Activated naive CD4-positive, alpha-beta T cell treated with anti-CD3 and anti-CD28 coated beads for 36 hours (primary cell): ENCODE measurements around the gene PEX26. TPM values are rescaled to one million over a fixed set of nuclear protein-coding genes. Genes with fewer than 3 reads are reported as not detected.

Source experiments
- CTCF ChIA-PET: fragments of 350-600 bp; sonication (Branson Sonifier 250); formaldehyde crosslinking; loops from one replicate; lab custom pipeline; 2021; ENCODE audit warnings: antibody characterized with exemption; lab: Charles Lee
- DNase-seq: peaks from one replicate; pipeline ENCODE4 v3.0.0-alpha.2; 2020
- H3K27ac Mint-ChIP-seq: one replicate; pipeline ENCODE4 v1.8.0; 2021; ENCODE audit warnings: mild to moderate bottlenecking, mixed read lengths
- H3K27me3 Mint-ChIP-seq: one replicate; pipeline ENCODE4 v1.8.0; 2021; ENCODE audit warnings: low read depth, mixed read lengths
- H3K36me3 Mint-ChIP-seq: one replicate; pipeline ENCODE4 v1.8.0; 2021; ENCODE audit warnings: low read depth, mixed read lengths
- H3K4me1 Mint-ChIP-seq: one replicate; pipeline ENCODE4 v1.8.0; 2021; ENCODE audit warnings: low read depth, mixed read lengths
- H3K4me3 Mint-ChIP-seq: one replicate; pipeline ENCODE4 v1.8.0; 2021; ENCODE audit warnings: mild to moderate bottlenecking, moderate library complexity, mixed read lengths
- H3K9me3 Mint-ChIP-seq: one replicate; pipeline ENCODE4 v1.8.0; 2021; ENCODE audit warnings: mixed read lengths
- intact Hi-C: fragments of 100-400 bp; cut with micrococcal nuclease; formaldehyde crosslinking; loops from one replicate; pipeline ENCODE4 v1.15.1; 2023
- total RNA-seq, 2 experiments: library from RNA; stranded (reverse); gene quantifications; one replicate each; pipeline ENCODE4 v1.2.3, GENCODE V29; 2021

PEX26 gene
- total RNA-seq, 2 experiments from 2014 or later: 47.6 to 48.2 TPM

DNA sequence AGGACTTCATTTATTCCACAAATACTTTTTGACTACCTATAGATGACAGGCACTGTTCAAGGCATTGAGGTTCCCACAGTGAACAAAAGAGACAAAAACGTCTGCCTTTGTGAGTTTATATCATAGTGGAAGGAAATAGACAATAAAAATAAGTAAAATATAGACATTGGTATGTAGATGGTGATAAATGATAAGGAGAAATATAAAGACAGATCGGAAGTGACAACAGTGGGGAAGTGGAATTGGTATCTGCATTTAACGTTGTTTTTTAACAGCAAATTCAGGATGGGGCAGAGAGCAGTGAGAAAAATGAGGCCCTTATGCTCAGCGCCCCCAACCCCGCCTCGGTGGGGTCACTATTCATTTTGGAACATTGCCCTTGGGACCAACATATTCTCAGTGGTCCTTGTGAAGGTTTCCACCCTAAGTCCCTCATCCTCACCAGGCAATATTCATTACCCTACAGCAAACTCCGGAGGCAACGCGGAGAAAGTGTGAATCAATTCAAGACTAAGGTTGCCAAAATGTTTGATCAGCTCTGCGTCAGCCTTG is 627 bp upstream of the PEX26 start:
- H3K4me3 Mint-ChIP-seq: peak overlapping the region; percentile 99
- no peak for DNase-seq
- peak overlapping the region; percentile 99 for H3K27ac Mint-ChIP-seq
- no peaks in the 10 kb centered on the region for H3K27me3 Mint-ChIP-seq
- H3K36me3 Mint-ChIP-seq: peaks cover 31% of the 10 kb centered on the region
- CTCF ChIA-PET: interaction anchor here (0.6 to 4.7 kb wide), 14 partner anchors 11 to 344 kb away, joined by 3 to 96 read pairs (median 6); partner anchors contain the start of gene USP18
- no peaks in the 10 kb centered on the region for H3K9me3 Mint-ChIP-seq
- H3K4me1 Mint-ChIP-seq: peaks cover 42% of the 10 kb centered on the region
- intact Hi-C loops: loop anchor here (1.0 to 5.0 kb wide), 9 partner anchors 27 to 990 kb away; partner anchors contain the start of genes ATP6V1E1, MICAL3 and USP18

DNA sequence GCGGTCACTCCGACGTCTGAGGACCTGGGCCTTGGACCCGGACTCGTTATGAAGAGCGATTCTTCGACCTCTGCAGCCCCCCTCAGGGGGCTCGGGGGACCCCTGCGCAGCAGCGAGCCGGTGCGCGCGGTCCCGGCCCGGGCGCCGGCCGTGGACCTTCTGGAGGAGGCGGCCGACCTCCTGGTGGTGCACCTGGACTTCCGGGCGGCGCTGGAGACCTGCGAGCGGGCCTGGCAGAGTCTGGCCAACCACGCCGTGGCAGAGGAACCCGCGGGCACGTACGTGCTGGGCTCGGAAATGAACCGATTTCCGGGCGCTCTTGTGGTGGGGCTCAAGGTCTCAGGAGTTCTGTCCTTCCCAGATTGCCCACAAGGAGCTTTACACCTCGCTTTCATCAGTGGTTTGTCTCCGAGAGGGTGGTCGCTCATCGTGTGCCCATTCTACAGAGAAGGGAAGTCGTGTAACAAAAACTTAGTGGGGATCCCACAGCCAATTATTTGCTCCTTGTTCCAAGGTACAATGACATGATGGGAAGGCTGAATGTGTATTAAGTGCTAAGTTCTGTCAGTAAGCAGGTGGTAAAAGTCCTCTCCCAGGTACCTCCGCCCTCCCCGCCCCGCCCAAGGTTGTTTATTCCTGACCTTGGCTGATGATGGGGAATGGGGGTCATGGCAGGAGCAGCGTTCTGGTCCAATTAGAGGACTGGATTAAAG is 695 bp downstream of the PEX26 start:
- H3K36me3 Mint-ChIP-seq: peaks cover 41% of the 10 kb centered on the region
- H3K27me3 Mint-ChIP-seq: no peaks in the 10 kb centered on the region
- intact Hi-C loops: loop anchor here (5.0 kb wide), 2 partner anchors 56 to 991 kb away; partner anchors contain the start of gene MICAL3
- peak overlapping the region; percentile 99 for H3K27ac Mint-ChIP-seq
- CTCF ChIA-PET: interaction anchor here (0.6 to 4.7 kb wide), 6 partner anchors 13 to 372 kb away, joined by 3 to 96 read pairs (median 4); partner anchors contain the start of gene USP18
- peaks cover 47% of the 10 kb centered on the region for H3K4me1 Mint-ChIP-seq
- DNase-seq: peak; percentile 57
- no peaks in the 10 kb centered on the region for H3K9me3 Mint-ChIP-seq
- peak overlapping the region; percentile 99 for H3K4me3 Mint-ChIP-seq

DNA sequence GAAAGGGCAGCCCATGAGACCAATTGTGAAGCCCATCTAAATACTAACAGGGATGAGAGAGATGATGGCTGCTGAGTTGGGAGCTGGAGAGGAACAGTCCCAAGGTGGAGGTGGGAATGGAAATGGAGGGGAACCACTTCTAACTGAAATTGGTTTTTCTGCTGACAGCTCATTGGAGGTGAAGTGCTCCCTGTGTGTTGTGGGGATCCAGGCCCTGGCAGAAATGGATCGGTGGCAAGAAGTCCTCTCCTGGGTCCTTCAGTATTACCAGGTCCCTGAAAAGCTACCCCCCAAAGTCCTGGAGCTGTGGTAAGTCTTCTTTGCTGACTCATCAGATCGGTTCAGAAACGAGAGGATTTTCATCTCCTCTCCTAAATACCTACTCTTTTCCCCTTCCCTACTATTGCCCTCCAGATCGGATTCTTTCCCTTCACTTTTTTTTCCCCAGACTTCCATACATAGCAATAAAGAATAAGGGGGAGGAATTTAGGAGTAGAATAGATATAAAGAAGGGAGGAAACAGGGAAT is 2.0 kb downstream of the PEX26 start:
- Mint-ChIP-seq H3K27ac (peak overlapping the region; percentile 19), H3K36me3 (peaks cover 48% of the 10 kb centered on the region), H3K4me3 (peak overlapping the region; percentile 99), H3K4me1 (peaks cover 47% of the 10 kb centered on the region), H3K27me3 (no peaks in the 10 kb centered on the region), H3K9me3 (no peaks in the 10 kb centered on the region)
- CTCF ChIA-PET: interaction anchor here (0.5 to 2.6 kb wide), 5 partner anchors 11 to 73 kb away, joined by 3 to 5 read pairs (median 3); partner anchors contain the start of gene USP18
- DNase-seq: no peak
- intact Hi-C loops: loop anchor here (5.0 kb wide), 2 partner anchors 57 to 992 kb away; partner anchors contain the start of gene MICAL3

DNA sequence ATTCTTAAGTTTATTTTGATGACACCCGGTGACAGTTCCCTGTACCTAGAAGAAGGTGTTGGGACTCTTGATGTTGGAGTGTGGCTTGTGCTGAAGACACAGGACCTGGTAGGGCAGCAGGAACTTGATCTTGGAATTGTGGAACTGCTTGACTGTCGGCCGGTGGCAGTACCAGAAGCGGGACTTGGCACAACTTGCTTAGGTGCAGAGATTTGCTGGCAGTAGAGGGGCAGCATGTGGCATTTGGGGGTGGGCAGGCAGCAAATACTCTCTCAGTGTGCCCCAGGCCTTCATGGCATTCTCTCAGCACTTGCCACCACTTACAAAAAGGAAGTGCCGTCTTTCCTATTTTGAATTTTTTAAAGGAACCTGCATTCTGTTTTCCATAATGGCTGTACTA is 3.6 kb downstream of the PEX26 start:
- H3K4me1 Mint-ChIP-seq: peaks cover 42% of the 10 kb centered on the region
- intact Hi-C loops: no loop called here
- H3K27ac Mint-ChIP-seq: no peak overlapping the region
- no peaks in the 10 kb centered on the region for H3K9me3 Mint-ChIP-seq
- DNase-seq: no peak
- no peaks in the 10 kb centered on the region for H3K27me3 Mint-ChIP-seq
- peaks cover 58% of the 10 kb centered on the region for H3K36me3 Mint-ChIP-seq
- no peak overlapping the region for H3K4me3 Mint-ChIP-seq
- CTCF ChIA-PET: no interaction called here

DNA sequence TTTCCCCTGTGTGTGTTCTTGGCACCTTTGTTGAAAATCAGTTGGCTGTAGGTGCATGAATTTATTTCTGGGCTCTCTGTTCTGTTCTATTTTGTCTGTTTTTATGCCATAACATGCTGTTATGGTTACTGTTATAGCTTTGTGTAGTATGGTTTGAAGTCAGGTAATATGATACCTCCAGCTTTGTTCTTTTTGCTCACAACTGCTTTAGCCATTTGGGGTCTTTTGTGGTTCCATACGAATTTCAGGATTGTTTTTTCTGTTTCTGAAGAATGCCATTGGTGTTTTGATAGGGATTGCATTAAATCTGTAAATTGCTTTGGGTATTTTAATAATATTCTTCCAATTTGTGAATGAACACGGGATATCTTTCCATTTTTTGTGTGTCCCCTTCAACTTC is 4.7 kb downstream of the PEX26 start:
- CTCF ChIA-PET: no interaction called here
- intact Hi-C loops: no loop called here
- Mint-ChIP-seq H3K36me3 (peaks cover 58% of the 10 kb centered on the region), H3K27me3 (no peaks in the 10 kb centered on the region), H3K9me3 (no peaks in the 10 kb centered on the region), H3K4me3 (no peak overlapping the region), H3K27ac (no peak overlapping the region), H3K4me1 (peaks cover 36% of the 10 kb centered on the region)
- DNase-seq: no peak

DNA sequence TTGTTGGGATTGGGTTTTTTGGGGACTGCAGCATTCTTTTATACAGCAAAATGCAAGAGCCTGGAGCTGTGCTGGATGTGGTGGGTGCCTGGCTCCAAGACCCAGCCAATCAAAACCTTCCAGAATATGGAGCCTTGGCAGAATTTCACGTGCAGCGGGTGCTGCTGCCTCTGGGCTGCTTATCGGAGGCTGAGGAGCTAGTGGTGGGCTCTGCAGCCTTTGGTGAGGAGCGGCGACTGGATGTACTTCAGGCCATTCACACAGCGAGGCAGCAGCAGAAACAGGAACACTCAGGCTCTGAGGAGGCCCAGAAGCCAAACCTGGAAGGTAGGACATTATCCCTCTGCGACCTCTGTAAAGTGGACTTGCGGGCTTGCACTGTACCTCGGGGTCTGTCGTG is 5.6 kb downstream of the PEX26 start:
- Mint-ChIP-seq H3K4me3 (no peak overlapping the region), H3K36me3 (peaks cover 56% of the 10 kb centered on the region), H3K9me3 (no peaks in the 10 kb centered on the region), H3K27me3 (no peaks in the 10 kb centered on the region), H3K4me1 (peaks cover 34% of the 10 kb centered on the region), H3K27ac (no peak overlapping the region)
- DNase-seq: no peak
- CTCF ChIA-PET: no interaction called here
- intact Hi-C loops: no loop called here

DNA sequence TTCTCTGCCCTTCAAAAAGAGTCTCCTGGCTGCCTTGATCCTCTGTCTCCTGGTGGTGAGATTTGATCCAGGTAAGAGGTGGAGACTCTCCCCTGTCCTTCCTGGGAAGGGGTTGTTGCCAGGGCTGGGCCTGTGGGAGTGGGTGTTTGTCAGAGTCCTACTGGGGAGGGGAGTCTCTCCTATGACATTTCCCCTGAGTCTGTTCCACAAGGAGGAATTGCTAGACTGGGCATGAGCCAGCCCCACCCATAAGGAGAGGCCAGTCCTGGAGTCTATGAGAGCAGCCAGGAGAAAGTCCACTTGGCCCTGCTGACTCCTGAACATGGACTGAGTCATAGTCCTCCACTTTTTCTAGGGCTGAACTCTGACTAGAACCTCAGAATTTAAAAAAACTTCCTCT is 7.4 kb downstream of the PEX26 start:
- H3K27me3 Mint-ChIP-seq: no peaks in the 10 kb centered on the region
- H3K27ac Mint-ChIP-seq: no peak overlapping the region
- H3K36me3 Mint-ChIP-seq: peaks cover 48% of the 10 kb centered on the region
- H3K4me1 Mint-ChIP-seq: peaks cover 25% of the 10 kb centered on the region
- no peak for DNase-seq
- CTCF ChIA-PET: no interaction called here
- no peaks in the 10 kb centered on the region for H3K9me3 Mint-ChIP-seq
- no peak overlapping the region for H3K4me3 Mint-ChIP-seq
- intact Hi-C loops: no loop called here

DNA sequence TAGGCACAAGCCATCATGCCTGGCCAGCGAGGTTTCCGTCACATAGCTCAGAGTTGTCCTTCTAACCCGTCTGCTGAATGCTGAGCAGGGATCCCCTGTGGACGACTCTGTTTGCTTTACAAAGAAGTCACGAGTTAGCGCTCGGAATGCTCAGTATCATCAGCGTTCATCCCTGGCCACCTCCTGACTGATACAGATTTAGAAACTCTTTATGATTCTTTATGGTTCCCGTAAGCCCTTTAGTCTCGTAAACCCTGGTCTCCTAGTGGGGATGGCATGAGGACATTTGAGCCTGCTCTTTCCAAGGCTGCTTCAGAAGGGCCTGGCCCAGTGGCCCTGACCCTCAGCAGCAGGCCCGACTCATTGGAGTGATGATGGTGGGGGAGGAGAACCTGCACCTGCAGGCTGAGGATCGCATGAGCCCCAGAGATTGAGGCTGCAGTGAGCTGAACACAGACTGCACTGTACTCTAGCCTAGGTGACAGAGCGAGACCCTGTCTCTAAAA is 9.6 kb downstream of the PEX26 start:
- no peak for DNase-seq
- Mint-ChIP-seq H3K27me3 (no peaks in the 10 kb centered on the region), H3K36me3 (peaks cover 40% of the 10 kb centered on the region), H3K4me1 (peaks cover 18% of the 10 kb centered on the region), H3K9me3 (no peaks in the 10 kb centered on the region), H3K4me3 (no peak overlapping the region), H3K27ac (no peak overlapping the region)
- CTCF ChIA-PET: interaction anchor here (1.2 kb wide), 1 partner anchor 15 kb away, joined by 3 read pairs; no protein-coding TSS in a partner anchor
- intact Hi-C loops: no loop called here

DNA sequence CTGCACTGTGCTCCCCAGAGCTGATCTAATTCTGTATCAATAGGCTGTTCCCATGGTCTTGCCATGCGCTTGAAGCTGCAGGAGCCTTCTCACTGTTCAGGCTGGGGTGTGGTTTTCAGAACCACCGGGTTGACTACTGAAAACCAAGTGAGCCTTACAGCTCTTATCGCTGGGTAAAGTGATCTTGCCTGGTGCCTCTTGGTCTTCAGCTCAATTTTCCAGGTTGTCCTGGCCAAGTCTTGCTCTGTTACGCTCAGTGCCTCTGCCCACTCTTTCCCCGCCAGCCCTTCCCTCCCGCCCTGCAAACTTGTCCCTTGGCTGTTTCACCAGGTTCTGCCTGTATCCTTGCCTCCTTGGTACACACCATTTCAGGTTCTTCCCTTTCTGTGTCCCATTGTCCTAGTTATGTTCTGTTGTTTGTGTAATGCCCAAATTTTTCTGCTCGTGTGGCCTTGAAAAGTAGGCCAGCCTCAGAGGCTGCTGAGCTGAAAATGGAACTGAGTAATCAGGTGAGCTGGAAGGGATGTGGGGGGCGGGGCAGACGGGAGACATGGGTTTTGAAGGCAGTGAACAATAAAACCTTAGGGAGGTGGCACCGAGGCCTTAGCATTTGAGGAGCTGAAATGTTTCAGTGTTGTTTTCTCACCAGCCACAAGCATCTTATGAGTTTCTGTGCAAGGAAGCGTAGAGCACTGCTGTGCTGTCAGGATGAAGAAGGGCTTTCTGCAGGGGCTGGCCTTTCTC is 11.2 kb downstream of the PEX26 start:
- intact Hi-C loops: no loop called here
- no peaks in the 10 kb centered on the region for H3K9me3 Mint-ChIP-seq
- H3K27ac Mint-ChIP-seq: peak overlapping the region; percentile 56
- H3K27me3 Mint-ChIP-seq: no peaks in the 10 kb centered on the region
- H3K36me3 Mint-ChIP-seq: peaks cover 27% of the 10 kb centered on the region
- no peak overlapping the region for H3K4me3 Mint-ChIP-seq
- CTCF ChIA-PET: interaction anchor here (0.7 to 1.1 kb wide), 3 partner anchors 11 to 13 kb away, joined by 3 to 6 read pairs (median 5); partner anchors contain the start of gene PEX26
- peaks cover 17% of the 10 kb centered on the region for H3K4me1 Mint-ChIP-seq
- DNase-seq: peak; percentile 31

DNA sequence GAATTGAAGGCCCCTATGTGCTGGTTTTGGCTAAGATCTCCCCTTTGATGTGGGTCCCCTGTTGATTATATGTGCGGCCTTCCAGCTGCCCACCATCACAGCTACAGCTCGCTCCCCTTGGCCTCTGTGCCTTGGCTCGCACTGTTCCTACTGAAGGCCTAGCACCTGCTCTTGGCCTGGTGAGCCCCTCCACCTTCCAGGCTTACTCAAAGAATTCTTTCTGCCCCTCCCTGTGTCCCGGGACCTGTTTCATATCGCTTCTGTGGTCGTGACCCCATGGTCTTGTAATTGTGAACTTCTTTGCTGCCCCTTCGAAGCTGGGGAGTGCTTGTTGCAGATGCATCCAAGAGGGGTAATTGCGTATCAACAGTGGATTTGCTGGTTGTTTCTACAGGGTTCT is 12.5 kb downstream of the PEX26 start:
- H3K4me3 Mint-ChIP-seq: no peak overlapping the region
- no peak overlapping the region for H3K27ac Mint-ChIP-seq
- intact Hi-C loops: no loop called here
- H3K36me3 Mint-ChIP-seq: peaks cover 26% of the 10 kb centered on the region
- H3K4me1 Mint-ChIP-seq: peaks cover 20% of the 10 kb centered on the region
- H3K9me3 Mint-ChIP-seq: no peaks in the 10 kb centered on the region
- no peak for DNase-seq
- CTCF ChIA-PET: interaction anchor here (1.1 to 2.0 kb wide), 2 partner anchors 11 to 13 kb away, joined by 5 read pairs; partner anchors contain the start of gene PEX26
- H3K27me3 Mint-ChIP-seq: no peaks in the 10 kb centered on the region

DNA sequence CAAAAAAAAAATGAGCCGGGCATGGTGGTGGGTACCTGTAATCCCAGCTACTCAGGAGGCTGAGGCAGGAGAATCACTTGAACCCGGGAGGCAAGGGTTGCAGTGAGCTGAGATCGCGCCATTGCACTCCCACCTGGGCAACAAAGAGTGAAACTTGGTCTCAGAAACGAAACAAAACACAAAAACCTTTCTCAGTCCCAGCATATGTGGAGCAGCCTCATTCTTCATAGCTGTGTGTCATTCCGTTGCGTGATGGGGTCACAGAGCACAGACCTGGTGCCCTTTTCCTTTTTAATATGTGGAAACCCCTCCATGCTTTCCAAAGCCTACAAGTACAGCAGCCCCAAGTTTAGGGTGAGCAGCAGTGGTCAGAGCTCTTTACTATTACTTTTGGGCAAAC is 13.7 kb downstream of the PEX26 start:
- Mint-ChIP-seq H3K4me1 (peaks cover 28% of the 10 kb centered on the region), H3K4me3 (no peak overlapping the region), H3K9me3 (no peaks in the 10 kb centered on the region), H3K36me3 (peaks cover 28% of the 10 kb centered on the region), H3K27ac (no peak overlapping the region), H3K27me3 (no peaks in the 10 kb centered on the region)
- intact Hi-C loops: no loop called here
- CTCF ChIA-PET: interaction anchor here (0.6 to 2.0 kb wide), 3 partner anchors 13 to 58 kb away, joined by 4 to 5 read pairs (median 4); partner anchors contain the start of genes PEX26 and USP18
- no peak for DNase-seq
